ENCODE results near the gene KMT2D. TPM values are rescaled to one million over a fixed set of nuclear protein-coding genes. Genes with fewer than 3 reads are reported as not detected.

KMT2D gene
- polyA plus RNA-seq, 4 donors: 40.2 to 51.0 (median 47.6) TPM

- no peak for DNase-seq (ENCODE audit: low read depth in 4 of 4, low spot score in 3 of 4)
Observed at GRCh38 chr12:49021292-49021915, 39.2 kb downstream of the KMT2D start.

- DNase-seq (ENCODE audit: low read depth in 4 of 4, low spot score in 3 of 4): no peak
Observed at GRCh38 chr12:49020441-49020840, 40.2 kb downstream of the KMT2D start.

GRCh38 chr12:49019443-49020324 lies 40.9 kb downstream of the KMT2D start:
- no peak for DNase-seq (ENCODE audit: low read depth in 4 of 4, low spot score in 3 of 4)

- DNase-seq (ENCODE audit: low read depth in 4 of 4, low spot score in 3 of 4): no peak
Observed at GRCh38 chr12:49019120-49019430, 41.5 kb downstream of the KMT2D start.

- DNase-seq (ENCODE audit: low read depth in 4 of 4, low spot score in 3 of 4): peak; percentile 95 to 97 (median 95)
Observed at GRCh38 chr12:49018261-49019119, 42.1 kb downstream of the KMT2D start, which contains the start of gene PRKAG1. PRKAG1 (minus strand) TSS chr12:49018776; CDS start chr12:49018740, 36 bp downstream.

GRCh38 chr12:49017891-49018260 lies 42.7 kb downstream of the KMT2D start:
- DNase-seq (ENCODE audit: low read depth in 4 of 4, low spot score in 3 of 4): no peak

- DNase-seq (ENCODE audit: low read depth in 4 of 4, low spot score in 3 of 4): no peak
Observed at GRCh38 chr12:49015196-49015595, 45.4 kb downstream of the KMT2D start.

GRCh38 chr12:49014547-49014946 lies 46.0 kb downstream of the KMT2D start:
- DNase-seq (ENCODE audit: low read depth in 4 of 4, low spot score in 3 of 4): no peak

GRCh38 chr12:49013428-49013827 lies 47.2 kb downstream of the KMT2D start:
- DNase-seq (ENCODE audit: low read depth in 4 of 4, low spot score in 3 of 4): no peak

- DNase-seq (ENCODE audit: low read depth in 4 of 4, low spot score in 3 of 4): no peak
Observed at GRCh38 chr12:49012739-49013138, 47.9 kb downstream of the KMT2D start.

Other genes with a start within 250 kb of the KMT2D start
- gene CACNB3, start 242.3 kb downstream of the KMT2D start, polyA plus RNA-seq (ENCODE audit: insufficient read length in 4 of 4): 10 to 100 TPM; 47.6 to 55.1 (median 50.7) TPM
- gene DDX23, start 208.6 kb downstream of the KMT2D start, polyA plus RNA-seq (ENCODE audit: insufficient read length in 4 of 4): 100 to 1,000 TPM in 1 of 4 donors, 10 to 100 TPM in 3; 89.1 to 104 (median 96.5) TPM
- gene RND1, start 194.9 kb downstream of the KMT2D start, polyA plus RNA-seq (ENCODE audit: insufficient read length in 4 of 4): 1 to 10 TPM; 2.6 to 4.2 (median 3.6) TPM
- gene FKBP11, start 135.3 kb downstream of the KMT2D start, polyA plus RNA-seq (ENCODE audit: insufficient read length in 4 of 4): 10 to 100 TPM in 3 of 4 donors, 1 to 10 TPM in 1; 9.0 to 15.3 (median 12.9) TPM
- 100 to 1,000 TPM; 133 to 150 (median 145) TPM for gene ARF3, start 103.3 kb downstream of the KMT2D start, polyA plus RNA-seq (ENCODE audit: insufficient read length in 4 of 4)
- gene WNT10B, start 89.1 kb downstream of the KMT2D start, polyA plus RNA-seq (ENCODE audit: insufficient read length in 4 of 4): under 1 TPM; 0.08 to 0.34 (median 0.26) TPM
- gene WNT1, start 82.5 kb downstream of the KMT2D start, polyA plus RNA-seq (ENCODE audit: insufficient read length in 4 of 4): not detected
- 100 to 1,000 TPM in 1 of 4 donors, 10 to 100 TPM in 3; 85.8 to 111 (median 89.4) TPM for gene DDN, start 61.4 kb downstream of the KMT2D start, polyA plus RNA-seq (ENCODE audit: insufficient read length in 4 of 4)
- 10 to 100 TPM; 74.6 to 83.1 (median 80.5) TPM for gene PRKAG1, start 42.0 kb downstream of the KMT2D start, polyA plus RNA-seq (ENCODE audit: insufficient read length in 4 of 4)
- 1 to 10 TPM; 1.5 to 2.1 (median 1.7) TPM for gene RHEBL1, start 9.2 kb upstream of the KMT2D start, polyA plus RNA-seq (ENCODE audit: insufficient read length in 4 of 4)
- gene DHH, start 34.0 kb upstream of the KMT2D start, polyA plus RNA-seq (ENCODE audit: insufficient read length in 4 of 4): 1 to 10 TPM in 1 of 4 donors, under 1 TPM in 3; 0.37 to 1.0 (median 0.42) TPM
- gene LMBR1L, start 50.1 kb upstream of the KMT2D start, polyA plus RNA-seq (ENCODE audit: insufficient read length in 4 of 4): 10 to 100 TPM; 59.5 to 66.8 (median 63.4) TPM
- 1,000 to 10,000 TPM in 3 of 4 donors, 100 to 1,000 TPM in 1; 990 to 1,172 (median 1,105) TPM for gene TUBA1B, start 70.6 kb upstream of the KMT2D start, polyA plus RNA-seq (ENCODE audit: insufficient read length in 4 of 4)
- gene TUBA1A, start 128.3 kb upstream of the KMT2D start, polyA plus RNA-seq (ENCODE audit: insufficient read length in 4 of 4): 100 to 1,000 TPM; 391 to 487 (median 465) TPM
- 100 to 1,000 TPM; 125 to 166 (median 139) TPM for gene TUBA1C, start 204.3 kb upstream of the KMT2D start, polyA plus RNA-seq (ENCODE audit: insufficient read length in 4 of 4)
- 1 to 10 TPM in 1 of 4 donors, under 1 TPM in 2, not detected in 1; 0.21 to 7.4 (median 0.23) TPM for gene PRPH, start 234.4 kb upstream of the KMT2D start, polyA plus RNA-seq (ENCODE audit: insufficient read length in 4 of 4)